ENCODE results near the gene GRM1. TPM values are rescaled to one million over a fixed set of nuclear protein-coding genes. Genes with fewer than 3 reads are reported as not detected.
A peak's percentile ranks its signal among the peaks of the same experiment; 100 is the strongest.

Gene GRM1
- total and polyA plus RNA-seq, 8 donors: not detected

DNA sequence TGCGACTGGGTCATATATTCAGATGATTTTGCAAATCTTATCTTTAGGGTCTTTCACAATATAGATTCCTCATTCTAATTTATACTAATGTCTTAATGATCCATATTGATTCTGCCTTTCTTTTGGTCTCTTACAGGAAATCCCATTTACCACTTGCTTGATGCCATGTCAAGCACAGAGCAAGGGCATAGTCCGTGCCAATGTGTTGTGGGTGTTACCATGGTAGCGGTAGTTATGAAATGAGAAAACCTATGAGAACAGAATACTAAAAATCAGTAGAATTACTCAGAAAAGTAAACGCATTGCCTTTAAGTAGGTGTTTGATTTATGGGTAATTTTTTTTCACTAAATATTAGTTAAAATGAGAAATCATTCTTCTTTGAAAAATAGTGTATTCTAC, 360.9 kb downstream of the GRM1 start:
- Histone ChIP-seq H3K9me3 (no peaks in the 10 kb centered on the region), H3K4me3 (no peak overlapping the region), H3K27ac (no peak overlapping the region), H3K4me1 (no peaks in the 10 kb centered on the region), H3K36me3 (no peaks in the 10 kb centered on the region), H3K27me3 (no peaks in the 10 kb centered on the region)
- DNase-seq: peak in 1 of 2 donors; percentile 20
- WGBS, 5 donors: 74 to 91% (median 85%) methylated on average over 4 of the region's 4 CpGs
- TF ChIP-seq POLR2A (IDR thresholded peaks at IDR 0.05): no peak
- TF ChIP-seq EP300 (IDR thresholded peaks at IDR 0.05): no peak
- no peak for TF ChIP-seq POLR2AphosphoS5 (IDR thresholded peaks at IDR 0.05)
- no peak for TF ChIP-seq CTCF (IDR thresholded peaks at IDR 0.05)
- intact Hi-C loops (cut with DNase I; ENCODE audit: low total_unique reads): no loop called here

DNA sequence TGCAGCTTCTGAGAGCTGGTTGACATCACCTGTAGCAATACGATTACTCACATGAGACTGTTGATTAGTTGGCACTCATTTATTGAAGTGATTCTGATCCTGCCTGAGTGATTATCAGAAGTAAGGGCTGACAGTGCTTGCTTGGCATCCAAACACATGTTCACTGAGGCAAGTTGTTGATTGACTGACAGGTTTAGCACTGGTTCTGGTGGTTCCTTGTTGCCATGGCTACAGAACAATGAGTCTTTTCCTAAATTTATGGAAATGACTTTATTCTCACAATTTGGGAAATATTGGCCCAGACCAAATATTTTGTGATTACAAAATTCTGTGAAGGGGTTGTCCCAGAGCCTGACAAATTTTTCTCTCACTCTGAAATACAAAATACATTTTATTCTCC, 368.8 kb downstream of the GRM1 start:
- no peak for DNase-seq
- H3K36me3 ChIP-seq: no peaks in the 10 kb centered on the region
- no peaks in the 10 kb centered on the region for H3K27me3 ChIP-seq
- WGBS, 5 donors: 84 to 100% (median 87%) methylated on average over 1 of the region's 1 CpG
- no peak overlapping the region for H3K4me3 ChIP-seq
- TF ChIP-seq CTCF (IDR thresholded peaks at IDR 0.05) (no peak), EP300 (IDR thresholded peaks at IDR 0.05) (no peak), POLR2AphosphoS5 (IDR thresholded peaks at IDR 0.05) (no peak), POLR2A (IDR thresholded peaks at IDR 0.05) (no peak)
- no peaks in the 10 kb centered on the region for H3K4me1 ChIP-seq
- intact Hi-C loops (cut with DNase I; ENCODE audit: low total_unique reads): no loop called here
- no peaks in the 10 kb centered on the region for H3K9me3 ChIP-seq
- H3K27ac ChIP-seq: no peak overlapping the region

DNA sequence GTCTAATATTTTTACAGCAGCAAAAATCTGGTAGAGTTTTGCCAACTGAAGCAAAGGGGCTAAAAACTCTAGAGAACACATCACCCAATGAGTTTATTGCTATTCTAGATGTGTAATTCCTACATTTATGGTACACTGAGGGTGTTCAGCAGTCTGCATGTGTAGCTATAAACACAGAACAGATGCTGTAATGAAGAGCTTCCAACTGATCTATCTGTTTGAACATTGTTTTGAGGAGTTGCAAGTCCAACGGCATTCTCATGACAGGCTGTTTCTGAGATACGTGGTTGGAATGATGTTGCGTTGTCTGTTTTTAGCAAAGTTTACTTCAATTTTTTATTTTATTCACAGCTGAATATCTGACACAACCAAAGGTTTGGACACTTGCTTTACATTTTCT, 373.6 kb downstream of the GRM1 start:
- no peak for DNase-seq
- WGBS, 5 donors: 80 to 87% (median 87%) methylated on average over 3 of the region's 3 CpGs
- Histone ChIP-seq H3K4me3 (no peak overlapping the region), H3K4me1 (no peaks in the 10 kb centered on the region), H3K36me3 (no peaks in the 10 kb centered on the region), H3K27ac (no peak overlapping the region), H3K27me3 (no peaks in the 10 kb centered on the region), H3K9me3 (peaks cover 0 to 8% (median 2%) of the 10 kb centered on the region in 4 donors)
- TF ChIP-seq CTCF (IDR thresholded peaks at IDR 0.05): no peak
- no peak for TF ChIP-seq POLR2AphosphoS5 (IDR thresholded peaks at IDR 0.05)
- no peak for TF ChIP-seq POLR2A (IDR thresholded peaks at IDR 0.05)
- no peak for TF ChIP-seq EP300 (IDR thresholded peaks at IDR 0.05)
- intact Hi-C loops (cut with DNase I; ENCODE audit: low total_unique reads): no loop called here

GRCh38 chr6:146408583-146408982, 379.7 kb downstream of the GRM1 start:
- intact Hi-C loops (cut with DNase I; ENCODE audit: low total_unique reads): no loop called here
- Histone ChIP-seq H3K9me3 (peaks cover 0 to 8% (median 2%) of the 10 kb centered on the region in 4 donors), H3K27ac (no peak overlapping the region), H3K4me1 (no peaks in the 10 kb centered on the region), H3K4me3 (no peak overlapping the region), H3K36me3 (no peaks in the 10 kb centered on the region), H3K27me3 (no peaks in the 10 kb centered on the region)
- no peak for TF ChIP-seq EP300 (IDR thresholded peaks at IDR 0.05)
- TF ChIP-seq POLR2AphosphoS5 (IDR thresholded peaks at IDR 0.05): no peak
- TF ChIP-seq CTCF (IDR thresholded peaks at IDR 0.05): no peak
- whole genome bisulfite sequencing, 5 donors: 51 to 67% (median 58%) methylated on average over 5 of the region's 5 CpGs
- no peak for DNase-seq

Measured in stomach (tissue), 9 donors.